ENCODE data around the gene SRPK2.
"Not testable (repeated sequence)": the region's sequence is repeated elsewhere in the genome, so short reads cannot be mapped to it uniquely, and the experiment has no call there.

The SRPK2 gene

GRCh38 chr7:105353752-105354328 is 34.9 kb downstream of the SRPK2 start:
- TF ChIP-seq CTCF (conservative IDR thresholded peaks at IDR 0.05; ENCODE audit: low read depth, low read length): no peak
- DNase-seq (ENCODE audit: low read depth): peak; percentile 68
- H3K4me3 ChIP-seq (ENCODE audit: low read depth, low read length): no peak overlapping the region

- no peak for TF ChIP-seq CTCF (conservative IDR thresholded peaks at IDR 0.05; ENCODE audit: low read depth, low read length)
- peak; percentile 13 for DNase-seq (ENCODE audit: low read depth)
- no peak overlapping the region for H3K4me3 ChIP-seq (ENCODE audit: low read depth, low read length)
Observed at GRCh38 chr7:105352901-105353668, 35.6 kb downstream of the SRPK2 start.

- peak; percentile 94 for DNase-seq (ENCODE audit: low read depth)
- no peak for TF ChIP-seq CTCF (conservative IDR thresholded peaks at IDR 0.05; ENCODE audit: low read depth, low read length)
- no peak overlapping the region for H3K4me3 ChIP-seq (ENCODE audit: low read depth, low read length)
Observed at GRCh38 chr7:105352018-105352612, 36.6 kb downstream of the SRPK2 start.

GRCh38 chr7:105350906-105351305 is 37.8 kb downstream of the SRPK2 start:
- TF ChIP-seq CTCF (conservative IDR thresholded peaks at IDR 0.05; ENCODE audit: low read depth, low read length): no peak
- DNase-seq (ENCODE audit: low read depth): no peak
- no peak overlapping the region for H3K4me3 ChIP-seq (ENCODE audit: low read depth, low read length)

GRCh38 chr7:105348177-105348576 is 40.5 kb downstream of the SRPK2 start:
- DNase-seq (ENCODE audit: low read depth); H3K4me3 ChIP-seq (ENCODE audit: low read depth, low read length): not testable (repeated sequence)

GRCh38 chr7:105346593-105347322 is 42.0 kb downstream of the SRPK2 start:
- no peak for TF ChIP-seq CTCF (conservative IDR thresholded peaks at IDR 0.05; ENCODE audit: low read depth, low read length)
- peak; percentile 42 for DNase-seq (ENCODE audit: low read depth)
- H3K4me3 ChIP-seq (ENCODE audit: low read depth, low read length): no peak overlapping the region

GRCh38 chr7:105346138-105346537 is 42.6 kb downstream of the SRPK2 start:
- no peak for TF ChIP-seq CTCF (conservative IDR thresholded peaks at IDR 0.05; ENCODE audit: low read depth, low read length)
- DNase-seq (ENCODE audit: low read depth): no peak
- no peak overlapping the region for H3K4me3 ChIP-seq (ENCODE audit: low read depth, low read length)

Measured in choroid plexus epithelial cell (primary cell).